Activated T-helper 9 cell treated with anti-CD3 and anti-CD28 coated beads, Interleukin-2, amount 50 U/mL, for 16 hours (primary cell): ENCODE data around the gene MAP7D1.

ENCODE experiments used
- DNase-seq: peaks from one replicate; pipeline ENCODE4 v3.0.0-alpha.2; 2020; ENCODE audit warnings: low read depth

MAP7D1 gene

GRCh38 chr1:36126797-36127500 lies 29.0 kb upstream of the MAP7D1 start:
- DNase-seq = no peak

GRCh38 chr1:36128126-36128904 lies 27.6 kb upstream of the MAP7D1 start:
- no peak for DNase-seq

GRCh38 chr1:36128905-36129206 lies 27.1 kb upstream of the MAP7D1 start:
- DNase-seq = no peak

GRCh38 chr1:36132029-36132428 lies 23.9 kb upstream of the MAP7D1 start:
- no peak for DNase-seq

GRCh38 chr1:36133484-36133883 lies 22.5 kb upstream of the MAP7D1 start:
- DNase-seq = no peak

GRCh38 chr1:36134031-36134430 lies 21.9 kb upstream of the MAP7D1 start:
- no peak for DNase-seq

- no peak for DNase-seq
Observed at GRCh38 chr1:36134505-36135329, 21.2 kb upstream of the MAP7D1 start.

- no peak for DNase-seq
Observed at GRCh38 chr1:36135330-36135667, 20.7 kb upstream of the MAP7D1 start.

- DNase-seq = no peak
Observed at GRCh38 chr1:36135796-36136195, 20.2 kb upstream of the MAP7D1 start.

- DNase-seq = no peak
Observed at GRCh38 chr1:36136535-36136934, 19.4 kb upstream of the MAP7D1 start.

GRCh38 chr1:36137226-36137625 lies 18.7 kb upstream of the MAP7D1 start:
- DNase-seq = no peak

GRCh38 chr1:36137776-36138175 lies 18.2 kb upstream of the MAP7D1 start:
- no peak for DNase-seq

- DNase-seq = no peak
Observed at GRCh38 chr1:36139521-36139920, 16.4 kb upstream of the MAP7D1 start.

GRCh38 chr1:36142121-36142520 lies 13.8 kb upstream of the MAP7D1 start:
- DNase-seq = no peak

- DNase-seq = no peak
Observed at GRCh38 chr1:36143424-36143823, 12.5 kb upstream of the MAP7D1 start.

GRCh38 chr1:36144413-36144812 lies 11.5 kb upstream of the MAP7D1 start:
- no peak for DNase-seq

- no peak for DNase-seq
Observed at GRCh38 chr1:36148821-36149236, 7.1 kb upstream of the MAP7D1 start.

- DNase-seq = peak; percentile 100
Observed at GRCh38 chr1:36149237-36149972, 6.6 kb upstream of the MAP7D1 start, which contains the start of gene TRAPPC3. Gene TRAPPC3, minus strand, starts transcription at chr1:36149486. Its CDS starts 108 bp downstream, at chr1:36149378.

GRCh38 chr1:36149973-36150295 lies 6.0 kb upstream of the MAP7D1 start:
- DNase-seq = no peak

GRCh38 chr1:36150296-36151133 lies 5.4 kb upstream of the MAP7D1 start:
- DNase-seq = peak; percentile 65

- DNase-seq = no peak
Observed at GRCh38 chr1:36151134-36151844, 4.7 kb upstream of the MAP7D1 start.
